ENCODE results near the gene ARHGEF28. TPM values are rescaled to one million over a fixed set of nuclear protein-coding genes. Genes with fewer than 3 reads are reported as not detected.

Gene ARHGEF28
- total and polyA plus RNA-seq, 2 donors (not counting 1 experiment from before 2014, with no cell fraction given): 2.3 to 34.3 TPM

DNA sequence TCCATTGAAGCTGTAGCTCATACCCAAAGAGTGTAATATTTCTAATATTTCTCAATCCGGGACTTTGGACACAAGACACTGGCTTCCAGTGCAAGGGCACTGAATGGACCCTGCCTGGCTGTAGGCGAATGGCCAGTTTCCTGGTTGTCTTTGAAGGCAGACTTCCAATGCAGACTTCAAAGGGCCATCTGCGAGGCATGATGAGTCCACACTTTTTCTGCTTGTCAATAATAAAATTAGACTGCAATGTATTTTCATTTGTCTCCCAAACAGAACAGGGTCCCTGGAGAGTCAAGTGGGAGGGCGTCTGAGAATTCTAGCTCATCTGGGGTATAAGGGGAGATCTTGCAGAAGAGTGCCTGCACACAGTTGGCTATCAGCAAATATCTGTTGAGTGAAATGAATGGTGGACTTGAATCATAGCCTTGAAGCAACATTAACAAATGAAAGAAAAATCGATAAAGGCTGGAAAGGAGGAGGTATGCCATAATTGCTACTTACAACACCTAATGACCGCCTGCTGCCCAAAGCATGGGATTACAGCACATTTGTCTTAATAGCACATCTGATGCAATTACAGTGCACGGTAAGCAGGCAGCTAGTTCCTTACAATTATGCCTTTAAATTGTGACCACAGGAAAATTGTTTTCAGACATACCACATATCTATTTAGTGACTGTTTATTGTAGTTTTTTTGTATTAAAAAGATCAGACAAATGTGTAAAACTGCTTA lies 137.5 kb downstream of the ARHGEF28 start:
- Histone ChIP-seq H3K4me1 (ENCODE audit: control insufficient read depth, extremely low read depth, insufficient read depth, low read length) (peaks cover 2% of the 10 kb centered on the region), H3K9me3 (ENCODE audit: control insufficient read depth, insufficient read depth, low read depth, low read length) (no peaks in the 10 kb centered on the region), H3K36me3 (ENCODE audit: control insufficient read depth, insufficient read depth, low read length) (no peaks in the 10 kb centered on the region), H3K27ac (ENCODE audit: insufficient read depth, low read length) (no peak overlapping the region), H2AFZ (ENCODE audit: low read length) (no peak overlapping the region), H3K79me2 (ENCODE audit: control insufficient read depth, insufficient read depth, low read length) (no peaks in the 10 kb centered on the region), H4K20me1 (ENCODE audit: control insufficient read depth, extremely low read depth, insufficient read depth, low read length) (no peaks in the 10 kb centered on the region), H3K4me3 (replicated peaks in 1 of 4; ENCODE audit: control extremely low read depth in 1 of 4, insufficient read depth in 1 of 4, low read depth in 3 of 4, low read length in 4 of 4) (no peak overlapping the region), H3K27me3 (ENCODE audit: control insufficient read depth, insufficient read depth, low read length) (no peaks in the 10 kb centered on the region), H3K9ac (ENCODE audit: insufficient read depth, low read length) (no peak overlapping the region), H3K4me2 (ENCODE audit: extremely low read depth, insufficient read depth, low read length) (no peak overlapping the region)
- no peak for TF ChIP-seq EZH2 (IDR thresholded peaks at IDR 0.05; ENCODE audit: low read length, missing control alignments)
- TF ChIP-seq CTCF (conservative IDR thresholded peaks at IDR 0.05 in 1 of 2, IDR thresholded peaks at IDR 0.05 in 1 of 2; ENCODE audit: low read depth in 1 of 2, low read length in 2 of 2): no peak
- DNase-seq (ENCODE audit: low read depth in 2 of 2): peak in 1 of 2 donors; percentile 17

- no peak overlapping the region for H3K4me3 ChIP-seq (replicated peaks in 1 of 4; ENCODE audit: control extremely low read depth in 1 of 4, insufficient read depth in 1 of 4, low read depth in 3 of 4, low read length in 4 of 4)
- DNase-seq (ENCODE audit: low read depth in 2 of 2): peak; percentile 36 to 73
- no peaks in the 10 kb centered on the region for H4K20me1 ChIP-seq (ENCODE audit: control insufficient read depth, extremely low read depth, insufficient read depth, low read length)
- H3K27me3 ChIP-seq (ENCODE audit: control insufficient read depth, insufficient read depth, low read length): no peaks in the 10 kb centered on the region
- H3K36me3 ChIP-seq (ENCODE audit: control insufficient read depth, insufficient read depth, low read length): no peaks in the 10 kb centered on the region
- no peak overlapping the region for H2AFZ ChIP-seq (ENCODE audit: low read length)
- TF ChIP-seq EZH2 (IDR thresholded peaks at IDR 0.05; ENCODE audit: low read length, missing control alignments): no peak
- TF ChIP-seq CTCF (conservative IDR thresholded peaks at IDR 0.05 in 1 of 2, IDR thresholded peaks at IDR 0.05 in 1 of 2; ENCODE audit: low read depth in 1 of 2, low read length in 2 of 2): no peak
- no peak overlapping the region for H3K27ac ChIP-seq (ENCODE audit: insufficient read depth, low read length)
- H3K9me3 ChIP-seq (ENCODE audit: control insufficient read depth, insufficient read depth, low read depth, low read length): no peaks in the 10 kb centered on the region
- no peak overlapping the region for H3K9ac ChIP-seq (ENCODE audit: insufficient read depth, low read length)
- H3K4me1 ChIP-seq (ENCODE audit: control insufficient read depth, extremely low read depth, insufficient read depth, low read length): peaks cover 2% of the 10 kb centered on the region
- no peaks in the 10 kb centered on the region for H3K79me2 ChIP-seq (ENCODE audit: control insufficient read depth, insufficient read depth, low read length)
- no peak overlapping the region for H3K4me2 ChIP-seq (ENCODE audit: extremely low read depth, insufficient read depth, low read length)
Measured at GRCh38 chr5:73764586-73764985, 138.6 kb downstream of the ARHGEF28 start.

GRCh38 chr5:73764996-73765395 lies 139.0 kb downstream of the ARHGEF28 start:
- H3K27me3 ChIP-seq (ENCODE audit: control insufficient read depth, insufficient read depth, low read length): no peaks in the 10 kb centered on the region
- H3K4me1 ChIP-seq (ENCODE audit: control insufficient read depth, extremely low read depth, insufficient read depth, low read length): peaks cover 3% of the 10 kb centered on the region
- H3K9ac ChIP-seq (ENCODE audit: insufficient read depth, low read length): no peak overlapping the region
- H2AFZ ChIP-seq (ENCODE audit: low read length): no peak overlapping the region
- H4K20me1 ChIP-seq (ENCODE audit: control insufficient read depth, extremely low read depth, insufficient read depth, low read length): no peaks in the 10 kb centered on the region
- no peak for TF ChIP-seq EZH2 (IDR thresholded peaks at IDR 0.05; ENCODE audit: low read length, missing control alignments)
- no peak for TF ChIP-seq CTCF (conservative IDR thresholded peaks at IDR 0.05 in 1 of 2, IDR thresholded peaks at IDR 0.05 in 1 of 2; ENCODE audit: low read depth in 1 of 2, low read length in 2 of 2)
- H3K9me3 ChIP-seq (ENCODE audit: control insufficient read depth, insufficient read depth, low read depth, low read length): no peaks in the 10 kb centered on the region
- no peaks in the 10 kb centered on the region for H3K36me3 ChIP-seq (ENCODE audit: control insufficient read depth, insufficient read depth, low read length)
- H3K4me3 ChIP-seq (replicated peaks in 1 of 4; ENCODE audit: control extremely low read depth in 1 of 4, insufficient read depth in 1 of 4, low read depth in 3 of 4, low read length in 4 of 4): no peak overlapping the region
- DNase-seq (ENCODE audit: low read depth in 2 of 2): no peak
- no peak overlapping the region for H3K27ac ChIP-seq (ENCODE audit: insufficient read depth, low read length)
- H3K79me2 ChIP-seq (ENCODE audit: control insufficient read depth, insufficient read depth, low read length): no peaks in the 10 kb centered on the region
- H3K4me2 ChIP-seq (ENCODE audit: extremely low read depth, insufficient read depth, low read length): no peak overlapping the region

All from fibroblast of lung (primary cell).